GM21786 (cell line): ENCODE data around the gene RXRB.

Experiments used
- ATAC-seq: cut with Tn5 transposase; IDR thresholded peaks from one replicate; pipeline ENCODE4 v1.9.1; 2021; ENCODE audit not compliant: unreplicated experiment

The RXRB gene

DNA sequence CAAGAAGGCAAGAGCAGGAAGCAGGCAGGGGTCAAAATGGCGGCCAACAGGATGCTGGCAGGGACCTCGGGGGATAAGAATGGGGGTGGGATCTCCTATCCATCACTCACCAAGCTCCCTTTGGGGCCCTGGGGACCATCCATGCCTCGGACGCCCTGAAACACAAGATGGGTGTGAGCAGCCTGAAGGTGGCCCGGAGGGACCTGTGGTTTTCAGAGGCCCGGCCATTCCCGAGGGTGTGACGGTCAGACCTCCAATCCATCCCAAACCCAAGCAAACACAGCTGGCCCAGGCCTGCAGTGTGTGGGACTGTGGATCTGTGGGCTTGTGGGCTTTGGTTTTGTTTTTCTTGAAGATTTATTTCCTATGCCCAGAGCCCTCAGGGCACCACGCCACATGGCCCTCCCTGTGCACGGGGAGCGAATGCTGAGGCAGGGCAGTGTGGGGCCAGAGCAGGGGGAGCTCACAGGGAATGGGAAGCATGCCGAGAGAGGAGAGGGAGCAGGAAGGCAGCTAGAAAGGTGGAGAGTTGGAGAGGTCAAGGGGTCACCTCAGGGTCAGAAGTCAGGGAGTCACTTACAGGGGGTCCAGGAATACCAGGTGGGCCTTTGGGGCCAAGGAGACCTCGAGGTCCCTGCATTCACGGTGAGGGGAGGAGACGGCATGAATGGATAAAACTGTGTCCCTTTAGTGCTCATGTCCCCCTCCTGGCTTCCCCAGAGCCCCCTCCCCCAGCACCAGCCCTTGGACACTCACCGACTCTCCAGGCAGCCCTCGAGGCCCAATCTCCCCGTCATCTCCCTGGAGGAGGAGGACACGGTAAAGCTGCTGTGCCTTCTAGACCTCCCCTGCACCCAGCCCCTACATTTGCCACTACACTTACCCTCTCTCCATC lies 22.7 kb downstream of the RXRB start:
- no peak for ATAC-seq

DNA sequence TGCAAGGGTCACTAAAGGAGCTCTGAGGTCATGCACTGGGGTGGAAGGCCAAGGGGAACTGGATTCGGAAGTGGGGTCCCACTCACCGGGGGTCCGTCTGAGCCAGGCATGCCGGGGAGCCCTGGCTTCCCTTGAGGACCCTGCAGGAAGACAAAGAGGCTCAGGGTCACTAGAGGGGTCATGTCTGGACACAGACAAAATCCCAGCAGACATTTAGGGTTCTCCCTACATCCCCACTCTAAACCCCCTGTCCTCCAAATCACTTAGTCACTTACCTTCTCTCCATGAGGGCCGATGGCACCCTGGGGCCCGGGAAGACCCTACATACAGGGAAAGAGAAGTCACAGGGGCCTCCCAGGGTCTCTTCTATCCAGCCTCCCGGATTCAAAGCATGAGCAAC lies 23.6 kb downstream of the RXRB start:
- no peak for ATAC-seq

- ATAC-seq, result no peak
Observed at GRCh38 chr6:33175436-33176069, 24.9 kb downstream of the RXRB start.

- ATAC-seq, result no peak
Observed at GRCh38 chr6:33174784-33175183, 25.7 kb downstream of the RXRB start.

DNA sequence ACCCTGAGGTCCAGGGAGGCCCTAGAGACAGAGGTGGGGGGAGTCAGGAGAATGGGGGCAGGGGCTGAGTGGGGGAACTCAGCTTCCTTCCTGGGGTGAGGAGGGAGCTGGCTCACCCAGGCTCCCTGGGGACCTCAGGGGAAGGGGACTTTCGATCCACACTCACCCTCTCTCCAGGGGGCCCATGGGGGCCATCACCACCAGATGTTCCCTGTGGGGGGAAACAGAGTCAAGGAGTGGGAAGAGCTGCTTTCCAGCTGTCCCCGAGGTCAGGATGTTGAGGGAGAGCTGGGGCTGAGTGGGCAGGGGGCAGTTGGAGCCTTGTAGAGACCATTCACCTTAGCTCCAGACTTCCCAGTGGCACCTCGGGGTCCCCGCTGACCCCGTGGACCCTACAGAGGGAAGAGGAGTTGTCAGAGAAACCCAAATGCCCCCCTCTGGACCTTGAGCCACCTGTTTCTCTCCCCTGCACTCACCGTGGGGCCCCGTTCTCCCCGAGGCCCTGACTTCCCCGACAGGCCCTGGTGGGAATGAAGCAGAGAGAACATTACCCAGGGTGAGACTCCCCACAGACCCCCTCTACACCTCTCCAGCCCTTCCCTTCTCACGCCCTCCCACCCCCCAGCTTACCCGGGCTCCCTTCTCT lies 26.8 kb downstream of the RXRB start:
- no peak for ATAC-seq

DNA sequence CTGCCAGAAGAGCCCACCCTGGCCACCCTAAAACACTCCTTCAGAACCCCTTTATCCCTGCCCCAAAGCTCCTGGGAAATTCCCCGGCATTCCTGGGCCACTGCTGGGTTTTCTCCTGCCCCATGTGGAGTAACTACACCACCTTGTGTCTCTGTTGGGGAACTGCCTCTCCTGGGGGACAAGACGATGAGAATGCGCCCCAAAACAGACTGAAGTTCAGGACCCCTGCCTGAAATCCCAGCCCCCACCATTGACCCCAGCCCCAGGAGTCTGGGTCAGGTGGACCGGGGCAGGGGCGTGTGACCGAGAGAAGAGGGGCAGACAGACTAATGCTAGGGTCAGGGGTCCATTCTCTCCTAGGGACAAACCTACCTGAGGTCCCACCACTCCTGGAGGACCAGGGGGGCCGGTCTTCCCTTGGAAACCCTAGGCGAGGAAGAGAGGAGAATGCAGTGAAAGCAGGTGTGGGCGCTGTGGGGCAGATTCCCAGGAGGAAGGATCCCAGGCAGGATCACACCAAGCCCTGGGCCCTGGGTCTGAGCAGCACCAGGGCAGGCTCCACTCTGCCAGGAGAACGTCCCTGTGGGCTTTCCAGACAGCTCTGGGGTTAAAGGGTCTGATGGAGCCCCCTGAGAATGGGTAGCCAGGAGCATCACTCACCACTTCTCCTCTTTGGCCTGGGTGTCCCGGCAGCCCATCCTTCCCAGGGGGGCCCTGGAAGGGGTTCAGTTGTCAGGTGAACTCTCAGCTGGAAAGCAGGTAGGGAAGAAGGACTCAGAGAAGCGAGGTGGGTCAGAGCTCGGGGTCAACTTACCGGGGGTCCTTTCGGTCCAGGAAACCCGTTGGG lies 27.6 kb downstream of the RXRB start:
- no peak for ATAC-seq

DNA sequence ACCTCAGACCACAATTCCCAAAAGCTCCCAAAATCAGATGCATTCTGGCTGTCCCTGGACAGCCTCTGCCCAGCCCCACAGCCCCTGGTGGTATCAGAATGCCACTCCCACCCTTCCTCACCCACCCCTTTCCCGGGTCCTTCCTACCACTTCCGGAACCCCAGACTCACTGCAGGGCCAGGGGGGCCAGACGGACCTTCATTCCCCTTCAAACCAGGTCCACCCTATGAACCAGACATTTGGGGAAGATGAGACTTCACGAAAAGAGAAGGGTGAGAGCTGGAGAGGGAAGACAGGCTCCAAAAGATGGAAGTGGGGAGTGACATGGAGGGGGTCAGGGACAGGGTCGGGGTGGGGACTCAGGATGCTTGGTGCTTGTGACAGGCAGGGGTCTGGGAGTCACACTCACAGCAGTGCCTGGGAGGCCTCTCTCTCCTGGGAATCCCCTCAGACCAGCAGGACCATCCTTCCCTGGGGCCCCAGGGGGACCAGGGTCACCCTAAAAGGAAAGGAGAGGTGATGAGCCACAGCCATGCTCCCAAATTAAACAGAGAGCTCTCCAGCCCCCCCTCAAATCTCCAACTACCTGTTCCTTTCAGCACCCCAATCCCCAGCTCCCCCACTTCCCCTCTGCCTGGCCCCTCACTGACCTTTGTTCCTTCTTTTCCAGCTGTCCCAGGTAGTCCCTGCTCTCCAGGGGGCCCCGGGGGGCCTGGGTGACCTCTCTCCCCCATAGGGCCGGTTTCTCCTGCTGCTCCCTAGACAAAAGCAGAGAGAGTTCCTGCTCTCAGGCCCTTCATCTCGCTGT lies 28.4 kb downstream of the RXRB start:
- no peak for ATAC-seq

DNA sequence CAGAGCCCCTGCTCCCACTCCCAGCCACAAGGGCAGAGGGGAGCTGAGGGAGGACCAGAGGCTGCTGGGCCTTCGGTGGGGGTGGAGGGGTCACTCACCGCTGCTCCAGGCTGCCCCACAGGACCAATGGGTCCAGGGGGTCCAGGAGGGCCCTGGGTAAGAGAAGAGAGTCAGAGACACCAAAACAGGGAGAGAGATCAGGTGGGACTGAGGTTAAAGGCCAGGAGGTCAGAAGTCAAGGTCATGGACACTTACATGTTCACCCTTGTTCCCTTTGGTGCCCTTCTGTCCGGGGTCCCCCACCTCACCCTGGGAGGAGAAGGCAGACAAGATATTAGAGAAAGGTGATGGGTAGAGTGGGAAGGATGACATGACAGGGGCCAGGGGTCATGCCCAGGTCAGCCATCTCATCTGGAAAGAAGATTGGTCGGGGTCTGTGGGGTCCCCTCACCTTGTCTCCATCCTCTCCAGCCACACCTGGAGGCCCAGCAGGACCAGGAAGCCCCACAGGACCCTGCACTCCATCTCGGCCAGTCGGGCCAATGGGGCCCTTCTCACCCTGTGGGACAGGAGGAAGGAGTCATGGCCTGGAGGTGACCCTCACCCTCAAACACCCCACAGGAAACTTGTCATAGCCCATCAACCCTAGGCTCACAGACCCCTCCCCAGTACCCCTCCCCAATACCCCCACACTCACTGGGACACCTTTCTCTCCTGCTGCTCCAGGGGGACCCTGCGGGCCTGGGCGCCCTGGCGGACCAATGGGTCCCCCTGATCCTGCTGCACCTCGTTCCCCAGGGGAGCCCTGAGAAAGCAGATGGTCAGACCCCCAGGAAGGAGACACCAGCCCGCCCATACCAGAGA lies 29.2 kb downstream of the RXRB start:
- ATAC-seq, result no peak

DNA sequence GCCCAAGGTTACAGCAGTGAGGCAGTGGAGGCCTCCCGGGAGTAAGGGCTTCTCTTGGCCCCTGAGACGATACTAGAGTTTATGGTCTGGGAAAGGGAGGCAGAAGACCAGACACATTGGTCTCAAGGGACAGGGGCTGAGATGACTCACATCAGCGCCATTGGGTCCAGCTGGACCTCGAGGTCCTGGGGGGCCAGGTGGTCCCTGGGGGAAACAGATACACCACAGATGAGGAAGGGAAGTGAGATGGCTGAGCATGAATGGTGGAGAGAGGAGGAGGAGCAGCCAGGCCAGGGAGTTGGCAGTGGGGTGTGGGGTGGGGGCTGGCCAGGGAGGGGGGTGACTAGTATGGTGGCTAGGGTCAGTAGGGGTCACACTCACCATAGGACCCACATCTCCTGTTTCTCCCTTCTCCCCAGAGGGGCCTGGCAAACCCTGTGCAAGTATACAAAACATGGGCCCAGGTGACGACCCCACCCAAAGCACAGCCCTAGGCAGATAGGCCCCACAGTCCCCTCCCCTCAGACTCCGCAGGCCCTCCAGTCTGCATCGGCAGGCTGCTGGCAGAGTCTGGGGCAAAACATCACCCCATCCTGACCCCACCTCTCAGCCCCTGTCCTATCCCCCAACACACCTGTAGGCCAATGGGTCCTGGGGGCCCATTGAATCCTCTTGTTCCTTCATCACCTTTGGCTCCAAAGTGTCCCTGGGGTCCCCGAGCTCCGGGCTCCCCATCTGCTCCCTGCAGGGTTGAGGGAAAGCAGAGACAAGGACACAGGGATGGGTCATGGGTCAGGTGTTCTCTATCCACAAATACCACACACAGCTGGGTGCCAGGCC lies 30.1 kb downstream of the RXRB start:
- ATAC-seq, result no peak

DNA sequence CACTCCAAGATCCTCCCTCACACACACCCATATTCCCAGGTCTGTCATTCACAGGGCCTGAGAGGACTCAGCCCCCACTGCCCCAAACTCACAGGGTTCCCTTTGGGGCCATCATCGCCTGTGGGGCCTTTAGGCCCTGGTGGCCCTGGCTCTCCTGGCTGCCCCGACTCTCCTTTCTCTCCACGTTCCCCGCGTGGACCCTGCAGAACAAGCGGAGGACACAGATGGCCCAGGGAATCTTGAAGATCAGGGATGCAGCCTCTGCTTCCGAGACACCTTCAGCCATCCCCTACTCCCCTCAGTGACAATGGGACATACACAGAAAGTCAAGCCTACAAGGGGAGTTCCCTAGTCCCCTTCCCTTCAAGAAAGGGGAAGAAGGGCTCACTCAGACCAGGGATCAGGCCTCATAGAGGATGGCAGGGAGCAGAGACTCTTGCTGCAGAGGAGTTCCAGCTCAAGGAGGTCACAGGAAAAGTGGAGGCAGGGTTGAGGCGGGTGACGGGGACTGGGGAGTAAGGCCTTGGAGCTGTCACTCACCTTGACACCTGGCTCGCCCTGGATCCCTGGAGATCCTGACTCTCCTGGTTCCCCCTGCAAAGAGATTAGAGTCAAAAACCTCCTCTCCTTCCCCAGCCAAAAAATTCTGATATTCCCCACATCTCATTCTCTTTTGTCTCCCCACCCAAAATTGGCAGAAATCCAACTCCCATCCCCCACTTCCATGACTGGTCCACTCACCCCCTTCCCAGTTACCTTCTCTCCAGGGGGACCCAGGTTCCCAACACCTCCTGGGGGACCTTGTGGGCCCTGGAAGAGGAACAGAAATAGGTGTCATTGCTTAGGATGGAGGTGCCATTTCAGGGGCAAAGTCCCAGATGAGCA lies 30.9 kb downstream of the RXRB start:
- no peak for ATAC-seq

GRCh38 chr6:33168639-33169038 lies 31.8 kb downstream of the RXRB start:
- ATAC-seq, result no peak

GRCh38 chr6:33168284-33168601 lies 32.2 kb downstream of the RXRB start:
- ATAC-seq, result no peak

- no peak for ATAC-seq
Observed at GRCh38 chr6:33167374-33168283, 32.8 kb downstream of the RXRB start.

DNA sequence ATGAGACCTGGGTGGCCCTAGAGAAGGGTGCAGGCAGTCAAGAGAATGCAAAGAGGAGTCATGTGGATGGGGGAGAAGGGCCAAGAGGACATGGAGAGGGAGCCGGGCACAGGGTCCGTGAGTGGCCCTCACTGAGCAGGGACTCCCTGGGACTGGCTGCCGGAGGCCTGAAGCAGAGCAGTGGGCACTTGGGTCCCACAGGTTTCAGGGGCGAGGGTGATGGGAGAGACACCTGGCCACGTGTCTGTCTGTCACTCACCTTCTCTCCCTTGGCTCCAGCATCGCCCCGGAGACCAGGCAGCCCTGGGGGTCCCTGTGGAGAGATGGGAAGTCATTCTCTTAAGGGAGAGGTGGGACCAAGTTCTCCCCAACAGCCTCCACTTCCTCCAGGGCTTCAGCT lies 33.7 kb downstream of the RXRB start:
- no peak for ATAC-seq

- no peak for ATAC-seq
Observed at GRCh38 chr6:33166363-33166762, 34.1 kb downstream of the RXRB start.

DNA sequence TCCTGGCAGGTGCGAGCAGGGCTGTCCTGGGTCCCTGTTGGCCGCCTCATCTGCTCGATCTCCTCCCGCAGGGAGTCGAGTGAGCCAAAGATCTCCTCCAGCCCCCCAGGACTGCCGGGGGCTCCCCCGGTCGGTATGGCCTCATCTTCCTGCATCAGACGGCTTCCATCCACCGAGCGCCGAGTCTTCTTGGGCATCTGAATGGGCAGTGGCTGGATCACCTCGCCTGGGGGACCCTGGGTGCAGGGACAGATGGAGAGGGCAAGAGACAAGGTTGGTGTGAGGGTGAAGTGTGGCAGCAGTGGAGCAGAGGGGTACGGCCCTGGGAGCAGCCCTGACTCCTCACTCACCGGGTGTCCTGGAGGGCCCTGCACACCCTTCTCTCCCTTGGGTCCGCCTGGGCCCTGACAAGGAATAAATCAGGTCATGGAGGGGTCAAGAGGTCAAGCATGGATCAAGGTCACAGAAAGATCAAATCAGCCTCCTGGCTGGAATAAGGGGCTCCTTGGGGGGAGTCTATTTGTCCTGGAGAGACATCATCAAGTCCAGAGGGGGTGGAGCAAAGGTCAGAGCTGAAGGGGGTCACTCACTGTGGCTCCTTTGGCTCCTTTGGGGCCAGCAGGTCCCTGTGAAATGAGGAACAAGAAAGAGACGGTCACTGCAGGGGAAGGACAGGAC lies 34.7 kb downstream of the RXRB start:
- ATAC-seq, result no peak
